GM21576 (cell line): ENCODE results near the gene GATB.
A peak's percentile ranks its signal among the peaks of the same experiment; 100 is the strongest.

Experiments
- ATAC-seq: cut with Tn5 transposase; IDR thresholded peaks from one replicate; pipeline ENCODE4 v1.9.1; 2021; ENCODE audit warnings: mild to moderate bottlenecking, moderate library complexity; ENCODE audit not compliant: unreplicated experiment

GATB gene

DNA sequence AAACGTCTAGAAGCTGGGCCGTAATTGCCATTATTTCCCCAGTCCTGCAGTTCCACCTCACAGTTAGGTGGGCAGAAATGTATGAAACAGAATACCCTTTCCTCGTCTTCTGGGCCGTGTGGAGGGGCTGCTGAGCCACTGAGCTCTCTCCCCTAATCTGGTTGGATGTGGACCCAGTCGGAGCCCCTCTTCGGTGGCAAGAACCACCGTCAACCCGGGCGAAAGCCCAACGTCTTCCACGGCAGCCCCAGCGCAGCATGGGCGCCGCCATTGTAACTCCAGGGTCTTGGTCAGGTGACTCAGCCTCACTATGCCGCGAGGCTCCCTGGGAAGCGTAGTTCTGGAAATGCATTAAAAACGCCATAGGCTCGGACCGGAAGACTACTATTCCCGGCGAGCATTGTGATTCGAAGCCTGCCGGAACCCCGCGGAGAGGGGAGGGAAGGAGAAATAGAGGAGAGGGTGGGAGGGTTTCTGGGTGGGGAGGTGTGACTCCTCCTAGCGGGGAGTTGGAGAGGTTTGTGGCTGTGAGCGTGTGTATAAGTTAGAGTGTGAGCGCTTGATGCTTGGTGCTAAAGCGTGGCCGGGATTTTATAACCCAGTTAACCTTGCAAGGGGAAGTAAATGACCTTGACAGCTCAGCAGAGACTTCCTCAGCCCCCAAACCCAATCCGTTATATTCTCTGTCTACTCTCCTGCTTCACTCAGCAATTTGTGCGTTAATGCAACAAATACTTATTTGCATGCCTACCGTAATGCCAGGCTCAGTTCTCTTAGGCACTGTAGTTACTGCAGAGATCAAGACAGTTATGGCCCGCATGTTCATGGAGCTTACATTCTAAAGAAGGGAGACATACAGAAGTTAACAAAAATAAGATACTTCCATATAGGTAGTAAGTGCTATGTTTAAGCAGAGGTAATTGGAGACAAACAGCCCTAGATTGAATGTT, at the start of gene GATB:
GATB (minus strand) TSS at position 296 of the 950 bp plus-strand sequence; CDS start at position 271, 25 bp downstream.
- peak; percentile 100 for ATAC-seq

- ATAC-seq, result no peak
Observed at GRCh38 chr4:151810476-151810875, 49.7 kb upstream of the GATB start.

DNA sequence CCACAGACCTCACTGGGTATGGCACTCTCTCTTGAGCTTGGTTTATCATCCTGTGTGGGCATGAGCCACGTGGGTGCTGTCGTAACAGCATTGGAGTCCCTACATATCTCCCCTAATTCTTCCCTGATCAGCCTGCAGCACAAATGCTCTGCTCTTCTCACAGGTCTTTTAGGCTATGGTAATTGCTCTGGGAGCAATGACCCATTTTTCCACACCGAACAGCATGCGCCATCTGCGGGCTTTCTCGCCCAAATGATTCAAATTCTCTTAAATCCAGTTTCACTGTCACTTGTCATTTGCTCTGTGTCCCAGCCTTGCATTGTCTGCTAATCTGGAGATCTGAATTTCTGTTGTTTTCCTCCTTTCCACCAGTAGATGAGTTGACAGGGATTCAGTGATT, 48.9 kb upstream of the GATB start:
- no peak for ATAC-seq

GRCh38 chr4:151808542-151808941, 47.7 kb upstream of the GATB start:
- ATAC-seq, result no peak

- ATAC-seq, result no peak
Observed at GRCh38 chr4:151808120-151808529, 47.3 kb upstream of the GATB start.

GRCh38 chr4:151807220-151807619, 46.4 kb upstream of the GATB start:
- no peak for ATAC-seq

DNA sequence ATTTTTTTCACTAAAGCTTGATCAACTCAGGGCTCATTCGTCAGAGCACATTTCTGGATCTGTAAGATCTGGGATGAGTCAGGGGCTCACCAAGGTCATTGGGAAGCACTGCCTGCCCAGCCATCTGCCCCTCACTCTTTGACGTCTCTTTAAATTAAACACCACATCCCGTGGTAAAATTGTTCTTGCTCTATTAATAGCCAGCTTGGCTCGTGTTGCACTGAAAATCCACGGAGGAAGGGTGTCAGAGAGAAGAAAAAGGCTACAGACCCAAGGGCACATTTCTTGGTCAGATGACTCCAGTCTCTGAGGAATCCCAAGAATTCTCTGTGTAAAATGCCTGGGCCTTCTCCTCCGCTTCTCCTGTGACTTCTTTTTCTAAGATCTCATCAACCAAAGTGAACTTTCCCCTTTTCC, 45.7 kb upstream of the GATB start:
- ATAC-seq, result no peak

GRCh38 chr4:151804821-151805220, 44.0 kb upstream of the GATB start:
- no peak for ATAC-seq

DNA sequence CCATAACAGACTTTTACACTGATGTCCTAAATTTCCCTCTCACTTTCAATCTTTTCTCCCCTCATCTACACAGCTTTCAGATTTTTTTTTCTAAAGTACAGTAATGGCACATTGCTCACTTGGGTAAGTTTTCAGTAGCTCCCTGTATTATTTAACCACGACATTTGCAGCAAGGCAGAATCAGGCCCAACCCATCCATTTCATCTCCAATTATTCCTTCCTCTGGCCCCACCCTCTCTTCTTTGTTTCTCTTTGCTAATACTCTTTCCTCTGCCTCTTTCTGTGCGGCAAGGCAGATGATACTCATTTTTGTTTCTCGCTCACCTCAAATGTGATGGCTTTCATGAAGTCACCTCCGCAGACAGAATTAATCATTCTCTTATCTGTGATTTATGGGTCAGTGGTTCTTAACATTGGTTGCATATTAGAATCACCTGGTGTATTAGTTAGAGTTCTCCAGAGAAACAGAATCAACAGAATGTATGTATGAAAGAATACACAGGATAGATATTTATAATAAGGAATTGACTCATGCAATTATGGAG, 43.4 kb upstream of the GATB start:
- ATAC-seq, result no peak

- no peak for ATAC-seq
Observed at GRCh38 chr4:151803246-151803645, 42.4 kb upstream of the GATB start.

DNA sequence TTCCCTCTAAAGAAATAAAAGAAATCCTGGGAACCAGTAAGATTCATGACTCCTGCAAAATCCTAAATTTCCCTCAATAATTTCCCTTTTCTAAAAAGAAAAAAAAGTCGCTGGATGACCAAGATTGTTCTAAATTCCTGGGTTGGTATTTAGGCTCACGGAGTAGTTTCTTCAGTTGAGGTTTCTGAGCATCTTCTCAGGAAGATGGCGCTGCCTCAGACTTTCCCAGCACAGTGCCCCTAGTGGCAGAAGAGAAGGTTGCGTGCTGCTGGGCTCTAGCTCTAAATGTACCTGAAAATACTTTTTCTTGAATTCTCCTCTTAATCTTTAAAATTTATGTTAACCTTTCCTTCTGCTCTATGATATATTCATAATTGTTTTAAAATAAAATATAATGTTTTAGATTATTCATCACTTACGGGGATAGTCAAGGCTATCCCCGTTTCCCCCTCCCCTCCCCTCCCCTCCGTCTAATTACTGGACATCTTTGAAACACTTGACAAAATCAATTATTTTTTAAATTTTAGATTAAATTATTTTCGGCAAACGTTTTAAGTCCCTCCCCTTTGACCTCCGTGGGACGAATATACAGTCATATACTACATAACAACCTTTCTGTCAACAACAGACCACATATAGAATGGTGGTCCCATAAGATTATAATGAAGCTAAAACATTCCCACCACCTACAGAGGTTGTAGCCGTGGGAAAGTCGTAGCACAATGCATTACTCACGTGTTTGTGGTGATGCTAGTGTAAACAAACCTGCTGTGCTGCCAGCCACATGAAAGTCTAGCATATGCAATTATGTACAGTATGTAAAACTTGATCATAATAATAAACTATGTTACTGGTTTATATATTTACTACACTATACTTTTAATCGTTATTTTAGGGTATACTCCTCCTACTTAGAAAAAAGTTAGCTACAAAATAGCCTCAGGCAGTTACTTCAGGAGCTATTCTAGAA, 41.0 kb upstream of the GATB start:
- no peak for ATAC-seq

DNA sequence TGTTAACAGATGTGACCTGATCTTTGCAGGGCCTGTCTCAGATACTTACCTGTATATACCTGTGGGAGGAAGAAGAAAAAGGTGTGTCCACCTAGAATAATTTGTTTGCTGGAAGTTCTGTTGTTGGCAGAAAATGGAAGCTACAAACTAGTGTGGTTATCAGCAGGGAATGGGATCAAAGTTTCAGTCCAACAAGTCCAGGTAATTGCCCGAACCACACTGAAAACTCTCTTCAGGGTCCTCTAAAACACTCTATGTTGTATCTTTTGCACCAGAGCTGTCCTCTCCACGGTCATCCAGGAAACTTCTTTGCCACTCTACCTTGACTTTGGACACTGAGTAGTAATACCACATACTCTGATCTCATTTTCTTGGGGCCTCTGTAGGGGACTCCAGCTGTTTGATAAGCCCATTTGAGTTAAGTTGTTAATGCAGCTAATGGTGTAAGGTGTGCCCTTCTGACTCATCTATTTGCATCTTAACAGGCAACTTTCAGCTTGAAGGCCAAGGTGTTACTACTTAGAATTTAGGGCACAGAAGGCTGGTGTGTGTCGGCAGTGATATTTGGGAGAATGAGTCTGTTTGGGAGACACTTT, 38.7 kb upstream of the GATB start:
- no peak for ATAC-seq

DNA sequence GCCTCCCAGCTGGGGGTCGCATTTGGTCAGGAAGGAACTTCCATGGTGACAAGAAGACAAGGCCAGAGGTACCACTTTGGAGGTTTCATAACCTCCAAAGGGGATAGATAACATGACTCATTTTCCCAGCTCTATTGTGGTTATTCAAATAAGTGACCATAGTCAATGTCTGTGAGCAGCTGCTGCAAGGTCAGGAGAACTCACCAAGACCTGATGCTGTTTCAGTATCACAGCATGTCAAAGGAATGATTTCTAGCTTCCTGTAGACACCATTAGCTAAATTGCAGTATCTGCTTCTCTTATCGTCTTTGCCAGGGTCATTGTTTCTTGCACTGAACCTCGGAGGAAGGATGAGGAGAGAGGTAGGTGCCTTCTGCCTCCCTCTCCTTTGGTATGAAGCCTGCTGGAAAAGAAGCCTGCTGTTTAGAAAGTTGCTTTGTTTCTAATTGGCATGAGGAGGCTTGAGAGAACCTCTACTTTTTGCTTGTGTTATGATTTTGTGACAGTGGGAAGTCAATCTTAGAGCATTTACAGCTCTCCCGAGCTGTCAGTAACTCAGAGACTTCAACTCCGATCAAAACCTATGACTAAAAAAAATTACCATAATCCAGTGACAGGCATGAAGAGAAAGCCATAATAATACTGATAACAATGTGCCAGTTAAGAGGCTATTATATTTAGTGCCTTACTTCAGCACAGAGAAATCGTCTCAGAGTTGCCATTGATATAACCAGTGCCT, 38.0 kb upstream of the GATB start:
- peak; percentile 85 for ATAC-seq

DNA sequence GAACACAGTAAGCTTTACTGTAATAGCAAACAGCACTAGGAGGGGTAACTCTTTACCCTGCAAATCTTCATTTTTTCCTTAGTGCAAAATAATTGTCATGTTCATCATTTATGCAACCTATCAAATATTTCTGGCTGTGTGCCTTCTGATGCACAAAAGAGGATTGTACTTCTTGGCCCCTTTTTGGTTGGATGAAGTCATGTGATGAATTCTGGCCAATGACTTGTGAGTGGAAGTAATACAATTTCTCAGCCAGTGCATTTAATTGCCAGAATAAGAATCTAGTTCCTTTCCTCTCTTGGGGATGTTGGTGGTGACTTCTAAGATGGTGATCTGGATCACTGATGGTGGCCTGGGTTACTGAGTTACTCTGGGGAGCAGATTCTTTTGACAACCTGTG, 37.0 kb upstream of the GATB start:
- no peak for ATAC-seq

- ATAC-seq, result no peak
Observed at GRCh38 chr4:151797131-151797530, 36.3 kb upstream of the GATB start.

- no peak for ATAC-seq
Observed at GRCh38 chr4:151796106-151796505, 35.3 kb upstream of the GATB start.

DNA sequence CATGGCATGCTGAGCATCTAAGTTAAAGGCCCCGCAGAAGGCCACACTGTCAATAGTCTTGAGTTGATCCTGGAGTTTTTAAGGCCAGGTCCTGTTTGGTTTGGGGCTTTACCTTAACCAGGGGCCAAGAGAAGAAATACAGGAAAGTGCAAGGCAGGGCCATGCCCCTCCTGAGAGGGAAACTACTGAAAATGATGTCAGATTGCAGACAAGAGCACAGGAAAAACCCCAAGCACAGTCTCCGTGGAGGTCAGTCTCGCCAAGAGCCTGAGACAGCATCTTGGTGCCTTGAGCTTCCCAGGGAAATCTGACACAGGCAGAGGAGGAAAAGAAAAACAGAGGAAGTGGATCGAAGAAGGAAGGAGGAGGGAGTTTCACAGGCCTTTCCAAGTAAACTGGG, 32.2 kb upstream of the GATB start:
- ATAC-seq, result no peak

DNA sequence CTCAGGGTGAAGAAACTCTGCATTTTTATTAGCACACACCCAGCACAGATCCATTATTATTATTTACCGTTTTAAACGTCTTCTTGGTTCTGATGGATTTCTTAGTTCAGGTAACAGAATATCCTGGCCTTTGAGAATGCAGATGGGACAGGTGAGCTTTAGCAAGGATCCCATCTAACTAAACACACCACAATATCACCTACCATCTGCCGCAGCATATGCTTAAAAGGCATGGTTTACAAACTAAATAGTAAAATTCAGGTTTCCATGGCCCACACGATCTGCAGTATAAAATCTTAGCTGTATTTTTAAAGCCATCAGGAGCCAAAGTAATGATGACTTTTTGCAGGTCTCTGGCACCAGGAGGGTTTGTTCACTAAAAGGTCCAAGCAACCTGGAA, 31.7 kb upstream of the GATB start:
- ATAC-seq, result no peak

DNA sequence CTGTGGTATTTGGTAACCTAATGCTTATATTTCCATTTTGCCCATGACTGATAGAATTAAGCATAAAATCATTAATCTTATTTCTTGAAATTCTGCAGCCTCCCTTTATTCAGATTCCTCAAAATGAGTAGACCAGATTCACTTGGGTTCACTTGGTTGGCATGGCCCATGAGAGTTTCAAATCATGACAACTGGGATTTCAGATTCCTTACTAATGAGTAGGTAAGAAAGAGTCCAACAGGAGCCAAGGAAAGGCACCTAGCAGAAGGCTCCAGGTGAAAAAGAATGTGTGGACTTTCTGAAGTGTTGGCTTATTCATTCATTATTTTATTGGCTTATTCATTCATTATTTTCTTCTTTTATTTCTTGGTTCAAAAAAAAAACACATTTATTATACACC, 27.2 kb upstream of the GATB start:
- no peak for ATAC-seq

DNA sequence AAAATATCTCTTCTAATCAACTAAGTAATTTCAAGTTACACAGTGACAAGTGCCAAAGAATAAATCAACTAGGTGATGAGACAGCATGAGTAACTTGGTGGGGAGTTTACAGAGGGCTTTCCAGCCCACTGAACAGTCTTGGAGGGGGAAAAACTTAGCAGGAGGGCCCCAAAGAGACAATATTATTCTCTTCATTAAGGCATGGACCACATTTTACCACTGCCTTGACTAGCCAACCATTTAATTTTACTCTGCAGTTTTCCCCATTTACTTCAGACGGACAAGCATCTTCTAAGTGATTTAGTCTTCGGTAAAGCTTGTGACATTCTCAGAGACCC, 25.3 kb upstream of the GATB start:
- ATAC-seq, result no peak
